Measurements from ENCODE around the gene USP9X.

GRCh38 chrX:41116948-41117347, 31.7 kb downstream of the USP9X start:
- TF ChIP-seq CTCF (IDR thresholded peaks at IDR 0.05) (no peak), ZFX (IDR thresholded peaks at IDR 0.05; ENCODE audit: borderline replicate concordance) (no peak)

All from 22Rv1 (cell line).